Left kidney (tissue), 8 donors: ENCODE results near the gene GDI1. TPM values are rescaled to one million over a fixed set of nuclear protein-coding genes. Genes with fewer than 3 reads are reported as not detected.
"Not testable (repeated sequence)": the region's sequence is repeated elsewhere in the genome, so short reads cannot be mapped to it uniquely, and the experiment has no call there.

Experiments
- DNase-seq: peaks from one replicate; pipeline ENCODE4 v3.0.0-alpha.2; 2013
- long read RNA-seq, 8 donors: transcript quantifications; one replicate each; lab custom pipeline, GENCODE V29; 2026
- polyA plus RNA-seq: library from polyadenylated mRNA; unstranded; fragments of 120-200 nt; gene quantifications from one replicate; pipeline ENCODE4 v1.2.1, GENCODE V29; 2013; ENCODE audit not compliant: insufficient read length

The GDI1 gene
- polyA plus RNA-seq, result 126 TPM
- long read RNA-seq, donor 1, transcript GDI1-206 (3 exons, 754 nt), result minor isoform, 14 of 289 reads
- long read RNA-seq, donor 1, transcript GDI1-204 (11 exons, 2,474 nt), result major isoform, 32 of 289 reads
- long read RNA-seq, donor 1, transcript GDI1-207 (4 exons, 2,417 nt), result minor isoform, 9 of 289 reads
- long read RNA-seq, donor 1, transcript GDI1-211 (5 exons, 1,014 nt), result minor isoform, 17 of 289 reads
- long read RNA-seq, donor 1, partial matches to known transcripts, result 216 of 289 reads
- long read RNA-seq, donor 1, other reads (novel, unspliced or antisense), result 0 of 289 reads
- long read RNA-seq, donor 2, transcript GDI1-207 (4 exons, 2,417 nt), result minor isoform, 8 of 56 reads
- long read RNA-seq, donor 2, transcript GDI1-206 (3 exons, 754 nt), result minor isoform, 5 of 56 reads
- long read RNA-seq, donor 2, transcript GDI1-211 (5 exons, 1,014 nt), result major isoform, 15 of 56 reads
- long read RNA-seq, donor 2, transcript GDI1-204 (11 exons, 2,474 nt), result major isoform, 15 of 56 reads
- long read RNA-seq, donor 2, partial matches to known transcripts, result 7 of 56 reads
- long read RNA-seq, donor 2, other reads (novel, unspliced or antisense), result 0 of 56 reads
- long read RNA-seq, donor 3, transcript GDI1-204 (11 exons, 2,474 nt), result minor isoform, 7 of 198 reads
- long read RNA-seq, donor 3, transcript GDI1-211 (5 exons, 1,014 nt), result minor isoform, 6 of 198 reads
- long read RNA-seq, donor 3, transcript GDI1-207 (4 exons, 2,417 nt), result major isoform, 8 of 198 reads
- long read RNA-seq, donor 3, partial matches to known transcripts, result 173 of 198 reads
- long read RNA-seq, donor 3, other reads (novel, unspliced or antisense), result 0 of 198 reads
- long read RNA-seq, donor 4, partial matches to known transcripts, result 0 of 5 reads
- long read RNA-seq, donor 4, other reads (novel, unspliced or antisense), result 0 of 5 reads
- long read RNA-seq, donor 5, transcript GDI1-207 (4 exons, 2,417 nt), result minor isoform, 5 of 74 reads
- long read RNA-seq, donor 5, transcript GDI1-204 (11 exons, 2,474 nt), result major isoform, 49 of 74 reads
- long read RNA-seq, donor 5, transcript GDI1-211 (5 exons, 1,014 nt), result minor isoform, 8 of 74 reads
- long read RNA-seq, donor 5, partial matches to known transcripts, result 0 of 74 reads
- long read RNA-seq, donor 5, other reads (novel, unspliced or antisense), result 7 of 74 reads
- long read RNA-seq, donor 6, transcript GDI1-204 (11 exons, 2,474 nt), result major isoform, 41 of 76 reads
- long read RNA-seq, donor 6, transcript GDI1-206 (3 exons, 754 nt), result minor isoform, 5 of 76 reads
- long read RNA-seq, donor 6, transcript GDI1-211 (5 exons, 1,014 nt), result minor isoform, 9 of 76 reads
- long read RNA-seq, donor 6, partial matches to known transcripts, result 18 of 76 reads
- long read RNA-seq, donor 6, other reads (novel, unspliced or antisense), result 0 of 76 reads
- long read RNA-seq, donor 7, transcript GDI1-211 (5 exons, 1,014 nt), result minor isoform, 14 of 94 reads
- long read RNA-seq, donor 7, transcript GDI1-207 (4 exons, 2,417 nt), result minor isoform, 7 of 94 reads
- long read RNA-seq, donor 7, transcript GDI1-204 (11 exons, 2,474 nt), result major isoform, 36 of 94 reads
- long read RNA-seq, donor 7, transcript GDI1-206 (3 exons, 754 nt), result minor isoform, 7 of 94 reads
- long read RNA-seq, donor 7, partial matches to known transcripts, result 20 of 94 reads
- long read RNA-seq, donor 7, other reads (novel, unspliced or antisense), result 7 of 94 reads
- long read RNA-seq, donor 8, transcript GDI1-204 (11 exons, 2,474 nt), result major isoform, 8 of 77 reads
- long read RNA-seq, donor 8, transcript GDI1-211 (5 exons, 1,014 nt), result minor isoform, 5 of 77 reads
- long read RNA-seq, donor 8, partial matches to known transcripts, result 60 of 77 reads
- long read RNA-seq, donor 8, other reads (novel, unspliced or antisense), result 0 of 77 reads

GRCh38 chrX:154436983-154437752 is at the start of gene GDI1:
Gene GDI1, plus strand, starts transcription at chrX:154437154. Its CDS starts 101 bp downstream, at chrX:154437255.
- no peak for DNase-seq

GRCh38 chrX:154388094-154388493 is 48.9 kb upstream of the GDI1 start:
- DNase-seq, result not testable (repeated sequence)

GRCh38 chrX:154388649-154389048 is 48.3 kb upstream of the GDI1 start:
- not testable (repeated sequence) for DNase-seq

GRCh38 chrX:154389812-154390747 is 46.9 kb upstream of the GDI1 start:
- DNase-seq, result not testable (repeated sequence)

- DNase-seq, result not testable (repeated sequence)
Observed at GRCh38 chrX:154396363-154396762, 40.6 kb upstream of the GDI1 start.

- no peak for DNase-seq
Observed at GRCh38 chrX:154396973-154397887, 39.7 kb upstream of the GDI1 start.

- DNase-seq, result peak; percentile 88
Observed at GRCh38 chrX:154397888-154398667, 38.9 kb upstream of the GDI1 start, which contains the start of gene RPL10. Gene RPL10, plus strand, starts transcription at chrX:154398377. Its CDS starts 143 bp downstream, at chrX:154398520.

DNA sequence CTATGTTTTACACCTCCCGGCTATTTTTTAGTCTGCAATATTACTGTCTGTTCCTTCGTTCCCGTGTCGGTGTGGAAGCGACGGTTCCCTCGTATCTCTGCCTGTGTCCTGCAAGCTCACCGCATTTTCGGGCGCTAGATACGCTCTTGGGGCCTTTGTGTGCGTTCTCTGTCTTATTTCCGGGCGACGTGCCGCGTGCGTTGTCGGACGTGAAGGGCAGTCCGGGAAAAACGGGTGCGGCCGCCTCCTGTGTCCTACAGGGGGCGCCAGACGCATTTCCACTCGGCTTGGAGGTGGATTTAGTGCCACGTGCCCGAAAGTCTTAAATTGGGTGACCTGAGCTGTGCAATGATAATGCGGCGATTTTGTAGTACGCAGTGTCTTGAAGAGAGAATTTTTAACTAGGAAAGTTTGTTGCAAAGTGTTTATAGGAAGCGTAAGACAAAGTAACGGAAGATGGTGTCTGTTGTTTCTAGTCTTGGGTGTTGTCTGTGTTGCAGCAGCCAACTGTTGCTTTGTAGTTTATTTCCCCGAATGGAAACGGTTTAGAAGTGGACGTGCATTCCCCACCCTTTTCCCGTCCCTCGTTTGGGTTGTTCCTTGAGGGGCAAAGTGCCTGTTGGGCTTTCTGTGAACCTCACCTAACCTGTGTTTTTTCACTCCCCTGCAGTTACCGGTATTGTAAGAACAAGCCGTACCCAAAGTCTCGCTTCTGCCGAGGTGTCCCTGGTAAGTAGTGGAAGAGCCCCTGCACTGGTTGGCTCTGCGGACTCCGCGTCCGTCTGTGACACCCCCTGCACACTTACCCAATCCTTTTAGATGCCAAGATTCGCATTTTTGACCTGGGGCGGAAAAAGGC is 38.1 kb upstream of the GDI1 start:
- peak; percentile 76 for DNase-seq

GRCh38 chrX:154399527-154400368 is 37.2 kb upstream of the GDI1 start:
- no peak for DNase-seq

DNA sequence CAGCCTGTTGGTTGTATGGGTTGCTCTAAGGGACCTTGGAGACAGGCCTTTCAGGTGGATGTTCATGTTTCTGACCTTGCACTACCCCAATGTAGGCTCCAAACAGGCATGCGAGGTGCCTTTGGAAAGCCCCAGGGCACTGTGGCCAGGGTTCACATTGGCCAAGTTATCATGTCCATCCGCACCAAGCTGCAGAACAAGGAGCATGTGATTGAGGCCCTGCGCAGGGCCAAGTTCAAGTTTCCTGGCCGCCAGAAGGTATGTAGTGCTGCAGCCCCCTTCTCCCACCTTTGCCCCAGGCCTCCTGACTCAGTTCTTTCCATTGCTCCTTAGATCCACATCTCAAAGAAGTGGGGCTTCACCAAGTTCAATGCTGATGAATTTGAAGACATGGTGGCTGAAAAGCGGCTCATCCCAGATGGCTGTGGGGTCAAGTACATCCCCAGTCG is 36.6 kb upstream of the GDI1 start:
- not testable (repeated sequence) for DNase-seq

DNA sequence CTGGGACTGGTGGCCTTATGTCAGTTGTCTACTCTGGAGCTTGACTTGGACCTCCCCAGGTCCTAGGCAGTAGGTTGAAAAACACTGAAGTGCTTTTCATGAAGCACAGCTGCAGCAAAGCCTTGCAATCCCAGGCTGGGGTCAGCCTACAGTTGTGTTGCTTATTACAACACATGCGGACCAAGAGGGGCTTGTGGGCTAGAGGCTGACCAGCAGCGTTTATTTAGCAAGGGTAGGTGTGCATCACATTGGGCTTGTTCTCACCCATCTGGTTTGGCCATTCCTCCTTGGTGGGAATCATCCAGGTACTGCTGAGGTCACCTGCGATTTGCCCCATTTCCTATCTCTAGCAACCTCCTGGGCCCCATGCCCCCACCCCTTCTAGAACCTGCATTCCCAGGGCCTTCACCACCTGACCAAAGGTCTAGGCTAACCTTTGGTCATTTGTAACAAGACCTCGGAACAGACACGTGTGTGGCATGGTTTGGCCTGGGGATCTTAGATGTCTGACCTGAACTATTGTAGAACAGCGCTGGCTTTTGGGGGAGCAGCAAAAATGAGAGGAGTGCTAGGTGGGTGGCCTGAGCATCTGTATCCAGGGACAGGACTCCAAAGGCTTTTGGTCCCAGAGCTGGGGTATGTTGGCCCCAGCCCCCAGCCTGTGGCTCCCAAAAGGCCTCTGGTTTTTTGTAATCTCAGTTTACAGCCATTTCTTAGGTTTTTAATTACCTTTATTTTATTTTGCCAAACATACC is 35.7 kb upstream of the GDI1 start:
- no peak for DNase-seq

GRCh38 chrX:154401918-154402621 is 34.9 kb upstream of the GDI1 start:
- DNase-seq, result no peak

DNA sequence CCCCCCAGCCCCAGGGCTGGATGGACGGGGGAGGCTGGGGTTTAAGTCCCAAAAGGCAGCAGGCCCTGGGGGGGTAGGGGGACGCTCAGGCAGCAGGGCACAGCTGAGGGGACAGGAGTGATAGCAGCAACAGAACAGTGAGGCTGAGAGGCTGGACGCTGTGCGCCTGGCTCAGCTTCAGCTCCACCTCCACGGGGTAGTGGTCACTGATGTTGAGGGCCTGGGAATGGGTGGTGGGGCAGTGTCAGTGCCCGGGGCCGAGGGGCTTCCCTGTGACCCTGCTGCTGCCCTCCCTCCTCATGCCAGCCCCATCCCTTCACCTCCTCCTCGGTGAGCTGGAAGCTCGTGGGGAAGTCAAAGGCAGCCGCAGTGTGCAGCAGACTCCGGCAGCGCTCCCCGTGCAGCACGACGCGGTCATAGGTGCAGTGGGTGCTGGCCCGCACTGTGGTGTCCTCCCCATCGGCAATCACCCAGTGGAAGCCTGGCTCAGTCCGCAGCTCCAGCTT is 34.3 kb upstream of the GDI1 start:
- DNase-seq, result no peak
